ENCODE measurements around the gene FHOD3.

FHOD3 gene

DNA sequence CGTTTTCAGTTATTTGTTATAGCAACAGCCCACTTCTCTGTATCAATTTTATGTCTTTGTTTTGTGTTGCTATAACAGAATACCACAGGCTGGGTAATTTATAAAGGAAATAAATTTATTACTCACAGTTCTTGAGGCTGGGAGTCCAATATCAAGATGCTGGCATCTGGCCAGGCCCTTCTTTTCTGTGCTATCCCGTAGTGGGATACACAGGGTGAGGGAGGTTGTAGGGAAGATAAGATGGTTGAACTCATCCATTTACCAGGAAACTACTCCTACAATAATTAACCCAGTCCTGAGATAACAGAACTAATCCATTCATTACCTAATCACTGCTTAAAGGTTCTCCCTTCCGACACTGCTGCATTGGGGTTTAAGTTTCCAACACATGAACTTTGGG is 310.6 kb downstream of the FHOD3 start:
- DNase-seq = no peak

- DNase-seq = no peak
Measured at GRCh38 chr18:36610258-36610657, 312.7 kb downstream of the FHOD3 start.

DNA sequence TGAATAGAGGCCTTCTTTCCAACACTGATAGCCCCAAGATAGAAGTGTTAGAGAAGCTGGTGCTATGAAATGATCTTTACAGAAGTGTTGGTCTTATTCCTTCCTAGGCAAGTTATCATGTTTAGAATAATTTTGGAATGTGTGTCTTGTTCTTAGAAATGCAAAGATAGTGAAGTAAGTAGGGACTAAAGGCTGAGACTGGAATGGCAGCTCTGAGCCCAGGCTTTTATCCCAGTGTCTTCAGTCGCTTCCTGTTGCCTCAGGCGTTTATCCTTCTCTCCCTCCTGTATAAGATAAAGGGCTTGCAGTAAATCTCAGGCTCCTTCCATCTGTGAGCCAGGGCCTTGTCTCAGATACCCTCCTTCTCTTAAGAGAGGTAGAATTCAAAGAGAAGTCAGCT is 313.1 kb downstream of the FHOD3 start:
- no peak for DNase-seq

DNA sequence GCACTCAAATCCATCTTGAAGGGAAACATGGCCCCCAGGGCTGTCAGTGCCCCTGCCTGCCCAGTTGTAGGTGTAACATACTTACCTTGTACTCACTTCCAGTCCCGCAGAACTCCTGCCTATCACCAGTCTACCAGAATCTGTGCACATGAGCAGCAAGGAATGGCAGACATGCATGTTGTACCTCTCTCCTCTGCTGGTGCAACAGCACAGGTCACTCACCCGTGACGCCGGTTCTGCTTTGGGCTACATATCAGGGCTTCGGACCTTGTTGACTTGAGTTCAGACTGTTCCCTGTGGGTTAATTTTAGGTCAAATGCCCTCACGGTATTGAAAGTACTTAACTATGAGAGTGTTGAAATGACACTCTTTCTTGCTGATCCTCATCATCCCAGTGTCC is 315.6 kb downstream of the FHOD3 start:
- no peak for DNase-seq

GRCh38 chr18:36613810-36614209 is 316.3 kb downstream of the FHOD3 start:
- DNase-seq = no peak

DNA sequence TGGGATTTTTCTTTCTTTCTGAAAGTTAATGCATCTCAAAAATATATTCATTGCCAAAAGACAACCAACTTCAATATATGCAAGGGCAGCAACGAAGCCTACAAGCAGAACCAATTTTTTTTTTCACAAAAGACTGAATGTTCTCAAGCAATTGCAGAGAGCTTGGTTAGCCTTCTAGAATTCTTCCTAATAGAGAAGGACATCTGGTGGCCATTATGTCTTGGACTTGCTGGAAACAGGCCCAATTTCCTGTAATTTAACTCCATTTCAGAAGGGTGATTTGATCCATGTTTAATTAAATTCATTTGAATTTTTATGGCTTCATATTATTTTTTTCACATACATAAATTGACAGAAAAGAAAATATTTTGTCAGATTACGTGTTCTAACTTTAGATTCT is 323.3 kb downstream of the FHOD3 start:
- DNase-seq = no peak

DNA sequence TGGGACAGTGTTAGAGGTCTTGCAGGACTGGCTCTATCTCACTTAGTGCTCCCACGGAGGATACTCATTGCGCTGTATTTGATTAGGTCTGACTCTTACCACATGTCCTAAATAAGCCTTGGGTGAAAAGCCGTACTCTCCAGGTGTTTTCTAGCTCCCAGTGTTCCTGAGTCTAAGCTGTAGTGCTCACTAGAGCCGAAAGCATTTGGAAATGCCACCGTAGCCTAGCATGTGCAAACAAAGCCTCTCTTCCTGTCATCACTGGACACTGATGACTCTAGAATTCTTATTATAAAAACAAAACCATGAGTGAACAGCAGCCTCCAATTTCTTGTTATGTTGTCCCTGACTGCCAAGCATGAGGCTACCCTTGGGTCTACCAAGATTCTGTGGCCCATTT is 325.1 kb downstream of the FHOD3 start:
- no peak for DNase-seq

- no peak for DNase-seq
Measured at GRCh38 chr18:36623091-36623490, 325.6 kb downstream of the FHOD3 start.

GRCh38 chr18:36623681-36624190 is 326.2 kb downstream of the FHOD3 start:
- DNase-seq = no peak

DNA sequence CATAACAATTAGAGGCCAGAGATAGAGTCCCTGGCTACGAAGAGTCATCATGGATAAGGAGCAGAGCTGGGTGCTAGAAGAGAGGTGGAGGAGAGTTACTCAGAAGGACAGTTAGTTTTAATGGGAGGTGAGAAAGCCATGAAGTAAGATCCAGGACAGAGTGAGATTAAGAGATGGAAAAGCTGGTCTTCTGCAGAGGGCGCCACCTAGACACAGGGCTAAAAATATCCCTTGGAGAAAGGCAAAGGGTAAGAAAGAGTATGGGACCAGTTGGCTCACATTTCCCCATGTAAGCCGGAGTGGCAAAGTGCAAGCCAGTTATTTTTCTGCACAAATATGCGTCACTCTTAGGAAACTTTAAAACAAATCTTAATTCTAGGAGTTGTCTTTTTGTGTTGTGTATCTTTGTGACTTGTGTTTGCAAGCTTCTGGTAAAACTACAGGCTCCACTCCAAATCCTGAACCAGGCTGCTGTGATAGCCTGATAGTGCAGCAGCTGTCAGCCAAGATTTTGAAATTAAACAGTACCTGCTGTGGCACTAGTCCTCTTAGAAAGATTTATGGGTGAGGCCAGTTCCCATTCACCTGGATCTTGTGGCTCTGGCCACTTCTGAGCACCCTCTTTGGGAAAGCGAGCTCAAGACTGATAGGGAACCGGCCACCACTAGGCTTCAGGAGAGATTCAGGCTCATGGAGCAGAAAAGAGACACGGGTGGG is 327.1 kb downstream of the FHOD3 start:
- DNase-seq = no peak

- DNase-seq = no peak
Measured at GRCh38 chr18:36625386-36625785, 327.9 kb downstream of the FHOD3 start.

- no peak for DNase-seq
Measured at GRCh38 chr18:36627637-36628036, 330.1 kb downstream of the FHOD3 start.

DNA sequence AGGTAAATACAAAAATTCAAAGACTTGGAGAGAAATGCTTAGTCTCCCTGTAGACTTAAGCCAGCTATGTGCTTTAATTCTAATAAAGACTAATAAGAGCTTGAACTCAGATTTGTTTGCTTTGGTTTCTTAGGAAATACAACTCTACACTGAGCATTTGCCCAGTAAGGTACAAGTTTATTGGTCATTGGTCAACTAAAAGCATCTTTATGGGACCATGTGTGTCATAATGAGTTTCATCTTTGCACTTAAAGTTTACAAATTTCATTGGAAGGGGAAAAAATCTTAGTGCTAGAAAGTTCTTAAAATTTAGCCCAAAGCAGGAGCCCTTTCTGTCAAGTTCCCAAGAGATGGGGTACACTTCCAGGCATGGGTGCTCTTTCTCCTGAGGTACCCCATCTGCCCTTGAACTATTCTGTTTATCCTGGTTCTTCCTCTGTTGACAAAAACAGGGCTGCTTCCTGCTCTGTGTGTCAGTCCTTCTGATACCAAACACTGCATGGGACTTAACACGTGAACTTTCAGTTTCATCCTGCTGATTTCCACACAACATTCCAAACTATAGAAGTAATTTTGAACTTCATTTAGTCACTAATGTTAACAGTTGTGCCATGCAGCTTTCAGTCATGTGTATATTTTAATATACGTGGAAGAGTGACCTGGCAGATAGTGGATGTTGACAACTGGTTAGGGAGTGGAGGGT is 331.1 kb downstream of the FHOD3 start:
- no peak for DNase-seq

GRCh38 chr18:36629138-36629530 is 331.6 kb downstream of the FHOD3 start:
- no peak for DNase-seq

- DNase-seq = no peak
Measured at GRCh38 chr18:36629836-36630235, 332.3 kb downstream of the FHOD3 start.

- DNase-seq = no peak
Measured at GRCh38 chr18:36630917-36631316, 333.4 kb downstream of the FHOD3 start.

- DNase-seq = no peak
Measured at GRCh38 chr18:36633961-36634412, 336.5 kb downstream of the FHOD3 start.

DNA sequence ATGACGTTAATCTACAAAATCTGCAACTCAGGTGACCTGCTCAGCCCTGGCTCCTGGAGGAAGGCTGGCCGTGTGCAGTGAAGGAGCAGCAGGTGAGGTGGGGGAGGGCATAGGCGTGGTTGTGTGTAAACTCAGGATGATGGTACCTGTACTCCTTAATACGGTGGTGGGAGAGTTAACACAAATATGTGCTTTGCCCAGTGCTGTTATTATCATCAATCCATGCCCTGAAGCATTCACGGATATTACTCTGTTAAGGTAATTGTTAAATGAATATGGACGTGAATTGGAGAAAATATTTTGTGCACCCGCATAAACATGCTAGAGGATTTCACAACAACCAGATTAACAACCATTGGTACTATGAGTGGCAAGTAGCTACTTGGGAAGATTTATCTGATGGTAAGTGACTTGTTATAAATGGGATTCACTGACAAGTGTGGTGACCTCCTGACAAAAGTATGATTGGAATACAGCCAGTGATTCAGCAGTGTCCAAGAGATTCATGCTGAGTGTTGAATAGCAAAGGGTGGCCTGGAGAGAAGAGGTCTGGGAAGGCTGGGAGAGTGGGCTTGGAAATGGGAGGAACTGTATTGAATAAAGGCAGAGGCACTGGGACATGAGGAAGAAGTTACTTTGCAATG is 337.2 kb downstream of the FHOD3 start:
- DNase-seq = no peak

- no peak for DNase-seq
Measured at GRCh38 chr18:36635414-36636096, 338.0 kb downstream of the FHOD3 start.

DNA sequence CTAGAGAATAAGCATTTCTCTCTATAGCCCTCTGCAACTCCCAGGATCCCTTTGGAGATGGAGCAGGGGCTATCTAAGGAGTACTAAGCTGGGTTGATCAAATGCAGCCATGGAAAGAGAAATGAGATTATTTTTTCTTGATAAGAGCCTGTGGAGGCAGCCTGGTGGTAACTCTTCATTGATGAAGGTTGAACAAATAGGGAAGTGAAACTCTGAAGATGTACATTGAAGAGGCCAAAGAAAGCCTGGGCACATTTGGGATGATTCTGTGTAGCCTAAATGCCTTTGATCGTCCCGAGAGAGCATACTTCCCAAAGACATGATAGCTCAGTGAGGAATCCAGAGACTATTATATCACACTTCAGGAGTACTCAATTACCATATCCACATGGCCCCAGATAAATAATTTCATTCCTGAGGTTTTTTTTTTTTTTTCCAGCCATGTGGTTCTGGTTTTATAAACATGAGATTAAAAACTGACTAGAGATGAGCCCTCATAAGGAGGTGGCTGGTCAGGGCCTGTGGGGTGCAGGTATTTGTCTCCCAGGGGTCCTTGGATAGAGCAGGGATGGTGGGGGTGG is 338.8 kb downstream of the FHOD3 start:
- no peak for DNase-seq

DNA sequence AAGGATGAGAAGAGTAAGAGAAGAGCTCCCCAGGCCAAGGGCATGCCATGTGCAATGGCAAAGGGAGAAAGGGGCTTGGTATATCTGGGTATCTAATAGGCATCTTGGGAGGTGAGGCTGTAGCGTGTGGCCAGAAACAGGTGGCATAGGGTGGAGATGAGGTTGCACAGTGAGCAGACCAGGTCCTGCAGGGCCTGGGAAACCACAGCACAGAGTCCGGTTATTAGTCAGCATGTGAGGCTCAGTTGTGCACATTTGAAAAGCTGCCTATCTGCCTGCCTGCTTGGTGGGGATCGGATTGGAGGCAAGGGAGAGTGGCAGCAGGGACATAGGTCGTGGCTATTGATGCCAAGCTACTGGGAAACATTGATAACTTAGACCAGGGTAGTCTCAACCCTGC is 340.7 kb downstream of the FHOD3 start:
- no peak for DNase-seq

DNA sequence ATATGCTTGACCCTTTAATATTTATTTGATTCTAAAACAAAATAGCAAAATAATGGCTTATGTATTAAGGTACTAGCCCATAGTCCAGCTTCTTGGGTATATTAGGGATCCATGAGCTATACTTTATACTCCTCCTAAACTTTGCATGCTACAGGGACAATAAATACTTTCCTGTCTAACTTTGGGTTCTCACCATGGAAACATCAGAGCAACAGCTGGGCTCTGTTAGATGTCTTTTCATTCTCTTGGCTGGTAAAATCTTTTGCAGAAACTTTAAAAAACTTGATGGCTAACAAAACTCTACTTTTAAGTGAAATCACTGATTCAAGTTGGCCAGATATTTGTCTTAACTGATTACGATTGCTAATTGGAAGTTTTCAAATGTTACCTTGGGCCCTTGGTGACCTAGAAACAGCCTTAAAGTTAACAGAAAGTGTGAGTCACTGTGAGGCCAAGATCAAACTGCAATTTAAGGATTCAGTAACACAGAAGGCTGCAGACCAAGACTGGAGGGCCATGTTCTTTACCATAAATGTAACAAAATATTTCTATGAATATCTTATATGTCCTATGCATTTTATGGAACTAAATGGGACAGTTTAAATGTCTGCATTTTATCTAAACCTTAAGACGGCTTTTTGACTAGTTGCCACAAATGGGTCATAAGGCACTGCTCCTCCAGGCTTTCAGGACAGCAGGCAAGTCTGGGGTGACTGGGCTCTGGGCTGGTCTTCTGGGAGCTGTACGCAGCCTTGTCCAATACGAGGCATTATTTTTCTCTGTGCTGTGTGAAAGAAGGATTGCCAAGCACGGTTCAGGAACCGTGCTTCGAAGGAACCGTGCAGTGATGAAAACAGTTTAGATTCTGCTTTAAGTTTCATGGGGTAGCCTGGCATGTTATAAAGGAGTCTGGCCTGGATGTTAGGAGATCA is 342.8 kb downstream of the FHOD3 start:
- DNase-seq = no peak
